ENCODE measurements around the gene ABR.
A peak's percentile ranks its signal among the peaks of the same experiment; 100 is the strongest.

The ABR gene

GRCh38 chr17:1188812-1189504 is 9.2 kb upstream of the ABR start:
- DNase-seq (ENCODE audit: low read depth) = peak; percentile 76
- TF ChIP-seq, protein P1, sequence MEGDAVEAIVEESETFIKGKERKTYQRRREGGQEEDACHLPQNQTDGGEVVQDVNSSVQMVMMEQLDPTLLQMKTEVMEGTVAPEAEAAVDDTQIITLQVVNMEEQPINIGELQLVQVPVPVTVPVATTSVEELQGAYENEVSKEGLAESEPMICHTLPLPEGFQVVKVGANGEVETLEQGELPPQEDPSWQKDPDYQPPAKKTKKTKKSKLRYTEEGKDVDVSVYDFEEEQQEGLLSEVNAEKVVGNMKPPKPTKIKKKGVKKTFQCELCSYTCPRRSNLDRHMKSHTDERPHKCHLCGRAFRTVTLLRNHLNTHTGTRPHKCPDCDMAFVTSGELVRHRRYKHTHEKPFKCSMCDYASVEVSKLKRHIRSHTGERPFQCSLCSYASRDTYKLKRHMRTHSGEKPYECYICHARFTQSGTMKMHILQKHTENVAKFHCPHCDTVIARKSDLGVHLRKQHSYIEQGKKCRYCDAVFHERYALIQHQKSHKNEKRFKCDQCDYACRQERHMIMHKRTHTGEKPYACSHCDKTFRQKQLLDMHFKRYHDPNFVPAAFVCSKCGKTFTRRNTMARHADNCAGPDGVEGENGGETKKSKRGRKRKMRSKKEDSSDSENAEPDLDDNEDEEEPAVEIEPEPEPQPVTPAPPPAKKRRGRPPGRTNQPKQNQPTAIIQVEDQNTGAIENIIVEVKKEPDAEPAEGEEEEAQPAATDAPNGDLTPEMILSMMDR (conservative IDR thresholded peaks at IDR 0.05; ENCODE audit: low read length) = no peak
- no peak overlapping the region for H3K4me3 ChIP-seq (ENCODE audit: low read length)

DNA sequence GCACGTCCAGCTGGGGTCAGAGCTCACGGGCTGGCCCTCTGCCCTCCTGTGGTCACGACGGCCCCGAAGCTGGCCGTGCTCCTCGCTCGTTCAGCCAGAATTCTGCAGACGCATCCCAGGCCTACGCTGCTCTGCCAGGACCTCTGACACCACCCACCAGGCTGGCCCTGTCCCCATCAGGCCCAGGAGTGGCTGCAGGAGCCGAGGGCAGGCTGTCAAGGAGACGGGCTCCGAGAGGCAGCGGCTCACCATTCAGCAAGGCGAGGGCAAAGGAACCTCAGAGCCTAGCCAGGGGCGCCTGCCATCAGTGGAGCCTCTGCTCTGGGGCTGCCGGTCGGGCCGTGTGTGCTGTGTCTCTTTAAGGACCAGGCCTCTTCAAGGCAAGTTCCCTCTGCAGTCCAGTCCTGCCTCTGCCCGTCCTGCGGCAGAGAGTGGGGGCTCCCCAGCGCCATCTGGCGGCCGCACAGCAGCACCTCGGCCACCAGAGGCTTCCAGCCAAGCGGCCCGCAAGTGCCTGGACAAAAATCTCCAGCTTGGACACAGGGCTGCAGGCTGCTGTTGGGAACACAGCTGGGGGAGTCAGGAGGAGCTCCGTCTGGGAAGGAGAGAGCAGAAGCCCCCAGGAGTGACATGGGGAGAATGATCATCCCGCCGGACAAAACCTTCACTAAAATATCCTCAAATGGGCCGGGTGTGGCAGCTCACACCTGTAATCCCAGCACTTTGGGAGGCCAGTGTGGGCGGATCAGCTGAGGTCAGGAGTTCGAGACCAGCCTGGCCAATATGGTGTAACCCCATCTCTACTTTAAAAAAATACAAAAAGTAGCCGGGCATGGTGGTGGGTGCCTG is 7.4 kb upstream of the ABR start:
- DNase-seq (ENCODE audit: low read depth) = peak; percentile 86
- TF ChIP-seq, protein P1 (conservative IDR thresholded peaks at IDR 0.05; ENCODE audit: low read length) = peak; percentile 91
- no peak overlapping the region for H3K4me3 ChIP-seq (ENCODE audit: low read length)

GRCh38 chr17:1186214-1186820 is 6.5 kb upstream of the ABR start:
- H3K4me3 ChIP-seq (ENCODE audit: low read length) = no peak overlapping the region
- TF ChIP-seq, protein P1 (conservative IDR thresholded peaks at IDR 0.05; ENCODE audit: low read length) = no peak
- DNase-seq (ENCODE audit: low read depth) = peak; percentile 25

- no peak for DNase-seq (ENCODE audit: low read depth)
- TF ChIP-seq, protein P1 (conservative IDR thresholded peaks at IDR 0.05; ENCODE audit: low read length) = no peak
These were observed 3.5 kb upstream of the ABR start for GRCh38 chr17:1183171-1183873.

DNA sequence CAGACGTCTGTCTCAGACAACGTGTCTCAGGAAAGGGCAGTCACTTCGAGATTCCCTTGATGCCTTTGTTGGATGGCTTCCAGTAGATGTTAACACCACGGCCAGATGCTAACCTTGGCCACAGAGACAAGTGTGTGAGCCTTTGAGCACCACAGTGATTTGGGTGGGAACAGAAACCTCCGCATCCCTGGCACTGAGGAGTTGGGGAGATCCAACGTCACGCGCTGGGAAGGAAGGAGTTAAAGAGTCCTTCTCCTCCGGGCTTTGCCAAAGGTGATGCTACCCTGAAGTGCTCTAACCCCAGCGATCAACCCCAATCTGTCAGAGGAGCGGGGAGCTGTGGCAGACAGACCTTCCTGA is 3.0 kb upstream of the ABR start:
- TF ChIP-seq, protein P1 (conservative IDR thresholded peaks at IDR 0.05; ENCODE audit: low read length) = no peak
- no peak for DNase-seq (ENCODE audit: low read depth)
- H3K4me3 ChIP-seq (ENCODE audit: low read length) = no peak overlapping the region

More at GRCh38 chr17:1183171-1183873, 3.5 kb upstream of the ABR start:
- H3K4me3 ChIP-seq (ENCODE audit: low read length) = no peak overlapping the region

GRCh38 chr17:1181753-1182137 is 2.0 kb upstream of the ABR start:
- DNase-seq (ENCODE audit: low read depth) = no peak
- H3K4me3 ChIP-seq (ENCODE audit: low read length) = no peak overlapping the region
- TF ChIP-seq, protein P1 (conservative IDR thresholded peaks at IDR 0.05; ENCODE audit: low read length) = no peak

Data from AG10803 (cell line).